Vagina (tissue), 2 donors: ENCODE measurements around the gene MSN.

Experiments used
- POLR2A ChIP-seq, 2 donors: fragments of 450-650 bp; IDR thresholded peaks; one replicate each; pipeline ENCODE4 v1.6.1; 2017; ENCODE audit warnings: antibody characterized with exemption in 2 of 2, mild to moderate bottlenecking in 2 of 2, moderate library complexity in 2 of 2
- TF ChIP-seq, protein P1 (sequence below), 3 experiments: fragments of 450-650 bp in 2 of 3; fragments of 200-600 bp in 1 of 3; sonication (generic) in 1 of 3; IDR thresholded peaks; one replicate each; pipeline ENCODE4 v1.5.1; 2017 to 2019; ENCODE audit warnings: antibody characterized with exemption in 3 of 3, mild to moderate bottlenecking in 2 of 3, moderate library complexity in 2 of 3

DNA sequence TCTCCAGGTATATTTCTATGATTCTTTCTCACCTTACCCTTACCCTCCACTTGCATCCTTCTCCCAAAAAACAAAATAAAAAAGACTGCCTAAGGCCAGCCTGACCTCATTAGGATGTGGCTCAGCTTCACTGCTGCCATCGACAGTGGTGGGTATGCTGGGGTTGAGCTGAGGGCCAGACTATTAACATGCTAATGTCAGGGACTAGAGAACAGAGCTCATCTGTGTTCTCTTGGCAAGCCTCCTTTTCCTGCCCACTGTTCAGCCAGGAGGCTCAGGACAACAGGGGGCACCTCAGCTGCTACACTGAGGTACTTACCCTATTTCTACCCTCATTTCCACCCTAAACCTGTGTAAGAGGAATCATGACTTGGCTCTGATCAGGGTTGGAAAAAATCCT lies 59.3 kb downstream of the MSN start:
- TF ChIP-seq POLR2A (IDR thresholded peaks at IDR 0.05) = no peak
- TF ChIP-seq, protein P1, sequence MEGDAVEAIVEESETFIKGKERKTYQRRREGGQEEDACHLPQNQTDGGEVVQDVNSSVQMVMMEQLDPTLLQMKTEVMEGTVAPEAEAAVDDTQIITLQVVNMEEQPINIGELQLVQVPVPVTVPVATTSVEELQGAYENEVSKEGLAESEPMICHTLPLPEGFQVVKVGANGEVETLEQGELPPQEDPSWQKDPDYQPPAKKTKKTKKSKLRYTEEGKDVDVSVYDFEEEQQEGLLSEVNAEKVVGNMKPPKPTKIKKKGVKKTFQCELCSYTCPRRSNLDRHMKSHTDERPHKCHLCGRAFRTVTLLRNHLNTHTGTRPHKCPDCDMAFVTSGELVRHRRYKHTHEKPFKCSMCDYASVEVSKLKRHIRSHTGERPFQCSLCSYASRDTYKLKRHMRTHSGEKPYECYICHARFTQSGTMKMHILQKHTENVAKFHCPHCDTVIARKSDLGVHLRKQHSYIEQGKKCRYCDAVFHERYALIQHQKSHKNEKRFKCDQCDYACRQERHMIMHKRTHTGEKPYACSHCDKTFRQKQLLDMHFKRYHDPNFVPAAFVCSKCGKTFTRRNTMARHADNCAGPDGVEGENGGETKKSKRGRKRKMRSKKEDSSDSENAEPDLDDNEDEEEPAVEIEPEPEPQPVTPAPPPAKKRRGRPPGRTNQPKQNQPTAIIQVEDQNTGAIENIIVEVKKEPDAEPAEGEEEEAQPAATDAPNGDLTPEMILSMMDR (IDR thresholded peaks at IDR 0.05) = no peak
